ENCODE measurements around the gene ARPC5.

The ARPC5 gene

GRCh38 chr1:183584147-183584546 lies 51.4 kb downstream of the ARPC5 start:
- DNase-seq = no peak

DNA sequence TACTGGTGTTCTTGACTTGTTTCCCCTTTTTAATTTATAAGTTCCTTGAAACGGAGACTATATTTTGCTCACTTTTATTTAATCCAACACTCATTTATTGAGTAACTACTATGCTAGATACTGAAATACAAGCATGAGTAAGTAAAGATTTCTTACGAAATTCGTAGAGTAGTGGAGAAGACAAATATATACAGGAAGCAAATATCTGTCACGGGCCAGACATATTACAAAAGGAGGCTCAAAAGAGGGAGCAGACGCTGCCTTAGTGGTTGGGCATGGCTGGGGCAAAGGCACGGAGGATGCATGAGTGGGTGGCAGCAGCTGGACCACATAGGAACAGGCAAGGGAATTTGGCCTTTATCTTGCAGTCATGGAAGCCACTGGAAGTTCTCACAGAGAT lies 52.1 kb downstream of the ARPC5 start:
- no peak for DNase-seq

GRCh38 chr1:183582021-183582713 lies 53.4 kb downstream of the ARPC5 start:
- no peak for DNase-seq

GRCh38 chr1:183580281-183580682 lies 55.3 kb downstream of the ARPC5 start:
- DNase-seq = no peak

DNA sequence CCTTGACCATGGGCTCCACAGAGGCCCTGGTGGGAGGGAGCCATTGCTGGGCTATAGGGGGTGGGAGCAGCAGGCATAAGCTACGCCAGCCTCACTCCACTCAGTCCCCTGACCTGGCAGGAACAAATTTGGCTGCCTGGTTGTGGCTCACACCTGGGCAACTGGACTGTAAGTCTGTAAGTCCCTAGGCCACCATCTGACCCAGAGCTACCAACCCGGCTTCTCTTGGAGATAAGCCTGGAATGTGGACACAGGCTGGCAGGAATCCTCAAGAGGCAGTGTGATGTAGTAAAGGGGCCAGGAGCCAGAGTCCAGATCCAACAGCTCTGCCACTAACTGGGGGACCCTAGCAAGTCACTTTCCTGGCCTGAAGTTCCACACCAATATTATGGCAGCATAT lies 56.7 kb downstream of the ARPC5 start:
- DNase-seq = no peak

- DNase-seq = no peak
These were observed 57.6 kb downstream of the ARPC5 start for GRCh38 chr1:183577897-183578465.

DNA sequence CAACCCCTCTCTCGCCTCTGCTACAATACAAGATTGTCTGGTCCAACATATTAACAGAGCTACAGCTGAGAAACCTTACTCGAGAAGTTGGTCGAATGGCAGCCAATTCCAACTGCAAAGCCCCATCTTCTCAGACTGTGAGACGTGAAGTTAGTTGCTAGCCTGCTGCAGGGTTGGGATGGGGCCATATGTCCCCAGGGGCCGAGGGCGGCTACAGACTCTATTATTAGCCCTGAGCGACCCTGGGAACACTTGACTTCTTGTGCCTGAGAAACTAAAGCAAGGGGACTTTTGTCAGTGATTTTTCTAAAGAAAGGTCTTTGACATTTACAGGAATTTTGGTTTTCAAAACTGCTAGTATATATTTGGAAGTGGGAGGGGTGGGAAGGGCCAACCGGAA lies 59.0 kb downstream of the ARPC5 start:
- no peak for DNase-seq

- no peak for DNase-seq
These were observed 60.0 kb downstream of the ARPC5 start for GRCh38 chr1:183575606-183576005.

DNA sequence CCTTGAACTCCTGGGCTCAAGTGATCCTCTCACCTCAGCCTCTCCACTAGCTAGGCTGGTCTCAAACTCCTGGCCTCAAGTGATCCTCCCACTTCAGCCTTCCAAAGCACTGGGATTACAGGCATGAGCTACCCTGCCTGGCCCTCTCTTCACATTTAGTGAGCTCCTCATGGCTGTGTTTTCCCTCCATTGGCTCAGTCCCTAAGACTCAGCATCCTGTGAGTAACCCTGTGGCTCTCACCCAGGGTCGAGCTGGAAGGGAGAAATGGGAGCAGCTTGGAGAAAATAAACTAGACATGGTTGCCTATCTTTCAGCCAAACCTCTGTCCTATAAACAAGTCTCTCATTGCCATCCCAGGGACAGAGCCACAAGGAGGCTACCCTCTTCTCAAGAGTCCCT lies 62.9 kb downstream of the ARPC5 start:
- DNase-seq = no peak

- DNase-seq = peak; percentile 25
These were observed 63.8 kb downstream of the ARPC5 start for GRCh38 chr1:183571678-183572268.

All from fibroblast of skin of scalp (primary cell).